Measurements from ENCODE around the gene KRTAP5-1. TPM values are rescaled to one million over a fixed set of nuclear protein-coding genes. Genes with fewer than 3 reads are reported as not detected.

Gene KRTAP5-1
- polyA plus RNA-seq, 1 donor from 2014 or later = not detected

- Mint-ChIP-seq H3K27me3 (peaks cover 17% of the 10 kb centered on the region), H3K4me3 (no peak overlapping the region), H3K9me3 (no peaks in the 10 kb centered on the region), H3K4me1 (peaks cover 0 to 2% (median 0%) of the 10 kb centered on the region in 3 donors), H3K36me3 (peaks cover 2% of the 10 kb centered on the region), H3K27ac (peak overlapping the region in 2 of 3 donors; percentile 23 to 51)
Observed at GRCh38 chr11:1553808-1554594, 31.1 kb downstream of the KRTAP5-1 start.

GRCh38 chr11:1549338-1550330 is 35.4 kb downstream of the KRTAP5-1 start:
- Mint-ChIP-seq H3K4me1 (peaks cover 0 to 3% (median 0%) of the 10 kb centered on the region in 3 donors), H3K36me3 (no peaks in the 10 kb centered on the region), H3K27ac (no peak overlapping the region), H3K4me3 (peak overlapping the region in 2 of 4 donors; percentile 50 to 89), H3K9me3 (no peaks in the 10 kb centered on the region), H3K27me3 (peaks cover 25% of the 10 kb centered on the region)

- H3K27me3 Mint-ChIP-seq = peaks cover 24% of the 10 kb centered on the region
- peaks cover 0 to 3% (median 0%) of the 10 kb centered on the region in 3 donors for H3K4me1 Mint-ChIP-seq
- peak overlapping the region; percentile 50 to 89 (median 78) for H3K4me3 Mint-ChIP-seq
- H3K9me3 Mint-ChIP-seq = no peaks in the 10 kb centered on the region
- no peaks in the 10 kb centered on the region for H3K36me3 Mint-ChIP-seq
- peak overlapping the region in 1 of 3 donors; percentile 39 for H3K27ac Mint-ChIP-seq
Observed at GRCh38 chr11:1548221-1549070, 36.6 kb downstream of the KRTAP5-1 start.

GRCh38 chr11:1547467-1548098 is 37.5 kb downstream of the KRTAP5-1 start:
- H3K27ac Mint-ChIP-seq = no peak overlapping the region

GRCh38 chr11:1546536-1547466 is 38.3 kb downstream of the KRTAP5-1 start:
- Mint-ChIP-seq H3K4me3 (peak overlapping the region in 1 of 4 donors; percentile 41), H3K27me3 (peaks cover 21% of the 10 kb centered on the region), H3K9me3 (no peaks in the 10 kb centered on the region), H3K27ac (no peak overlapping the region), H3K4me1 (peaks cover 0 to 3% (median 0%) of the 10 kb centered on the region in 3 donors), H3K36me3 (no peaks in the 10 kb centered on the region)

More at GRCh38 chr11:1547467-1548098, 37.5 kb downstream of the KRTAP5-1 start:
- Mint-ChIP-seq H3K4me3 (peak overlapping the region; percentile 35 to 83 (median 71)), H3K27me3 (peaks cover 21% of the 10 kb centered on the region), H3K36me3 (no peaks in the 10 kb centered on the region), H3K4me1 (peaks cover 0 to 3% (median 0%) of the 10 kb centered on the region in 3 donors), H3K9me3 (no peaks in the 10 kb centered on the region)

GRCh38 chr11:1546077-1546535 is 39.0 kb downstream of the KRTAP5-1 start:
- H3K4me3 Mint-ChIP-seq = peak overlapping the region in 2 of 4 donors; percentile 5 to 52
- H3K36me3 Mint-ChIP-seq = no peaks in the 10 kb centered on the region
- peaks cover 0 to 3% (median 0%) of the 10 kb centered on the region in 3 donors for H3K4me1 Mint-ChIP-seq
- H3K27me3 Mint-ChIP-seq = peaks cover 21% of the 10 kb centered on the region
- no peak overlapping the region for H3K27ac Mint-ChIP-seq
- H3K9me3 Mint-ChIP-seq = no peaks in the 10 kb centered on the region

- Mint-ChIP-seq H3K27me3 (peaks cover 21% of the 10 kb centered on the region), H3K4me3 (peak overlapping the region in 1 of 4 donors; percentile 48), H3K4me1 (peaks cover 0 to 3% (median 0%) of the 10 kb centered on the region in 3 donors), H3K36me3 (no peaks in the 10 kb centered on the region), H3K9me3 (no peaks in the 10 kb centered on the region), H3K27ac (no peak overlapping the region)
Observed at GRCh38 chr11:1545432-1545831, 39.7 kb downstream of the KRTAP5-1 start.

- H3K4me3 Mint-ChIP-seq = peak overlapping the region in 1 of 4 donors; percentile 33
- peaks cover 0 to 1% (median 0%) of the 10 kb centered on the region in 3 donors for H3K4me1 Mint-ChIP-seq
- peak overlapping the region in 1 of 3 donors; percentile 43 for H3K27ac Mint-ChIP-seq
- H3K27me3 Mint-ChIP-seq = peaks cover 28% of the 10 kb centered on the region
- no peaks in the 10 kb centered on the region for H3K36me3 Mint-ChIP-seq
- no peaks in the 10 kb centered on the region for H3K9me3 Mint-ChIP-seq
Observed at GRCh38 chr11:1544536-1544935, 40.5 kb downstream of the KRTAP5-1 start.

- Mint-ChIP-seq H3K27ac (no peak overlapping the region), H3K36me3 (no peaks in the 10 kb centered on the region), H3K4me1 (no peaks in the 10 kb centered on the region), H3K9me3 (no peaks in the 10 kb centered on the region), H3K4me3 (no peak overlapping the region), H3K27me3 (peaks cover 28% of the 10 kb centered on the region)
Observed at GRCh38 chr11:1543606-1544263, 41.3 kb downstream of the KRTAP5-1 start.

- Mint-ChIP-seq H3K4me3 (no peak overlapping the region), H3K9me3 (peaks cover 0 to 1% (median 0%) of the 10 kb centered on the region in 3 donors), H3K27me3 (peaks cover 29% of the 10 kb centered on the region), H3K36me3 (no peaks in the 10 kb centered on the region), H3K4me1 (peaks cover 0 to under 1% (median 0%) of the 10 kb centered on the region in 3 donors), H3K27ac (no peak overlapping the region)
Observed at GRCh38 chr11:1542267-1542666, 42.8 kb downstream of the KRTAP5-1 start.

GRCh38 chr11:1541474-1542204 is 43.4 kb downstream of the KRTAP5-1 start:
- H3K4me1 Mint-ChIP-seq = peaks cover 0 to 1% (median 0%) of the 10 kb centered on the region in 3 donors
- no peaks in the 10 kb centered on the region for H3K36me3 Mint-ChIP-seq
- H3K9me3 Mint-ChIP-seq = peaks cover 0 to 1% (median 0%) of the 10 kb centered on the region in 3 donors
- H3K27ac Mint-ChIP-seq = peak overlapping the region in 1 of 3 donors; percentile 67
- peaks cover 29% of the 10 kb centered on the region for H3K27me3 Mint-ChIP-seq
- H3K4me3 Mint-ChIP-seq = no peak overlapping the region

GRCh38 chr11:1540074-1540473 is 45.0 kb downstream of the KRTAP5-1 start:
- Mint-ChIP-seq H3K4me1 (peaks cover 0 to 5% (median 3%) of the 10 kb centered on the region in 3 donors), H3K27me3 (peaks cover 23% of the 10 kb centered on the region), H3K36me3 (no peaks in the 10 kb centered on the region), H3K4me3 (peak overlapping the region in 1 of 4 donors; percentile 48), H3K27ac (no peak overlapping the region), H3K9me3 (peaks cover 0 to 1% (median 0%) of the 10 kb centered on the region in 3 donors)
